Astrocyte (in vitro differentiated cells and primary cell): ENCODE measurements around the gene GH1.
"Not testable (repeated sequence)": the region's sequence is repeated elsewhere in the genome, so short reads cannot be mapped to it uniquely, and the experiment has no call there.

ENCODE experiments used
- CTCF ChIP-seq: IDR thresholded peaks from 2 replicates; pipeline ENCODE4 v1.5.1; 2011; ENCODE audit warnings: low read depth, mild to moderate bottlenecking, inconsistent platforms, low read length, moderate library complexity; ENCODE audit not compliant: insufficient read depth
- EZH2 ChIP-seq: IDR thresholded peaks from 2 replicates; pipeline ENCODE4 v1.6.1; 2012; ENCODE audit warnings: mild to moderate bottlenecking, low read length, inconsistent platforms; ENCODE audit not compliant: insufficient read depth

GRCh38 chr17:63892316-63893037, 26.2 kb downstream of the GH1 start:
- TF ChIP-seq CTCF, result peak; percentile 14
- TF ChIP-seq EZH2, result not testable (repeated sequence)
